GM20000 (cell line): ENCODE results near the gene ZNF280B.

Source experiments
- DNase-seq: peaks from one replicate; pipeline ENCODE4 v3.0.0; 2012; ENCODE audit warnings: low spot score
- CTCF ChIP-seq: IDR thresholded peaks from 2 replicates; pipeline ENCODE4 v1.5.1; 2012; ENCODE audit warnings: mild to moderate bottlenecking, control low read depth; ENCODE audit errors: extremely low read depth, missing control alignments

Gene ZNF280B

GRCh38 chr22:22553141-22553540 lies 44.6 kb upstream of the ZNF280B start:
- no peak for TF ChIP-seq CTCF
- DNase-seq: no peak

GRCh38 chr22:22552630-22553029 lies 44.1 kb upstream of the ZNF280B start:
- DNase-seq: peak; percentile 56
- TF ChIP-seq CTCF: peak; percentile 8

GRCh38 chr22:22550789-22551434 lies 42.4 kb upstream of the ZNF280B start:
- DNase-seq: no peak
- TF ChIP-seq CTCF: no peak

- no peak for DNase-seq
- no peak for TF ChIP-seq CTCF
Observed at GRCh38 chr22:22548910-22549309, 40.4 kb upstream of the ZNF280B start.

GRCh38 chr22:22548317-22548716 lies 39.8 kb upstream of the ZNF280B start:
- no peak for TF ChIP-seq CTCF

GRCh38 chr22:22547692-22548300 lies 39.3 kb upstream of the ZNF280B start:
- no peak for TF ChIP-seq CTCF
- DNase-seq: no peak

More at GRCh38 chr22:22548317-22548716, 39.8 kb upstream of the ZNF280B start:
- no peak for DNase-seq

- no peak for DNase-seq
- no peak for TF ChIP-seq CTCF
Observed at GRCh38 chr22:22547226-22547625, 38.7 kb upstream of the ZNF280B start.
